ENCODE measurements around the gene RNF225.

GRCh38 chr19:58396691-58397532, 1.5 kb downstream of the RNF225 start:
- no peak for TF ChIP-seq SIN3A (IDR thresholded peaks at IDR 0.05; ENCODE audit: borderline replicate concordance, insufficient read depth, low read length)
- no peak for TF ChIP-seq TAF1 (IDR thresholded peaks at IDR 0.05; ENCODE audit: borderline replicate concordance, insufficient read depth, low read length)
- TF ChIP-seq POLR2AphosphoS5 (IDR thresholded peaks at IDR 0.05; ENCODE audit: low read depth, low read length) = 0 out of 2 replicates have a peak, but pooled peaks have one; percentile 29

Data from PFSK-1 (cell line).